Esophagus squamous epithelium (tissue), 4 donors: Measurements from ENCODE around the gene VEPH1.

ENCODE experiments used
- POLR2A ChIP-seq, 4 donors: fragments of 450-650 bp; IDR thresholded peaks; one replicate each; pipeline ENCODE4 v1.6.1; 2017; ENCODE audit warnings: antibody characterized with exemption in 4 of 4, mild to moderate bottlenecking in 4 of 4, moderate library complexity in 3 of 4
- TF ChIP-seq, protein P1 (sequence below), 6 experiments: fragments of 450-650 bp in 4 of 6; fragments of 200-600 bp in 2 of 6; sonication (generic) in 2 of 6; IDR thresholded peaks; one replicate each; pipeline ENCODE4 v1.5.1; 2016 to 2019; ENCODE audit warnings: antibody characterized with exemption in 6 of 6, mild to moderate bottlenecking in 4 of 6, moderate library complexity in 4 of 6

DNA sequence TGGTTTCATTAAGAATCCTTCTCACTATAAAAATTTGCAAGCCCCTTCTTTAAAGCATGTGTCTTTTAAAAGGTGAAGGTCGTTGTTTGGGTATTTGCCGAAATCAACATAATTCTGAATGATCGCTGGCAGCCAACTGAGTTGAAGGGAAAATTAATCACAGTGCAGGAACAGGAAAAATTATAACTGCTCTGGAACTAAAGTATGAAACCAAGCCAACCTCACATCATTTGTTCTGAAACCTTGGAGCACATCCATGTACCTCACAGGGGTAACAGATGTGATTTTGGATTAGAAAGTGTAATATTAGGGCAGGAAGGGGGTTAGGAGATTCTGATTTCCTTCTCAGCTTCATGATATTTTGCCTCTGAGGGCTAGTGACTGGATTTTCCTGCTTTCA is 118.7 kb downstream of the VEPH1 start:
- TF ChIP-seq, protein P1, sequence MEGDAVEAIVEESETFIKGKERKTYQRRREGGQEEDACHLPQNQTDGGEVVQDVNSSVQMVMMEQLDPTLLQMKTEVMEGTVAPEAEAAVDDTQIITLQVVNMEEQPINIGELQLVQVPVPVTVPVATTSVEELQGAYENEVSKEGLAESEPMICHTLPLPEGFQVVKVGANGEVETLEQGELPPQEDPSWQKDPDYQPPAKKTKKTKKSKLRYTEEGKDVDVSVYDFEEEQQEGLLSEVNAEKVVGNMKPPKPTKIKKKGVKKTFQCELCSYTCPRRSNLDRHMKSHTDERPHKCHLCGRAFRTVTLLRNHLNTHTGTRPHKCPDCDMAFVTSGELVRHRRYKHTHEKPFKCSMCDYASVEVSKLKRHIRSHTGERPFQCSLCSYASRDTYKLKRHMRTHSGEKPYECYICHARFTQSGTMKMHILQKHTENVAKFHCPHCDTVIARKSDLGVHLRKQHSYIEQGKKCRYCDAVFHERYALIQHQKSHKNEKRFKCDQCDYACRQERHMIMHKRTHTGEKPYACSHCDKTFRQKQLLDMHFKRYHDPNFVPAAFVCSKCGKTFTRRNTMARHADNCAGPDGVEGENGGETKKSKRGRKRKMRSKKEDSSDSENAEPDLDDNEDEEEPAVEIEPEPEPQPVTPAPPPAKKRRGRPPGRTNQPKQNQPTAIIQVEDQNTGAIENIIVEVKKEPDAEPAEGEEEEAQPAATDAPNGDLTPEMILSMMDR (IDR thresholded peaks at IDR 0.05) = no peak
- TF ChIP-seq POLR2A (IDR thresholded peaks at IDR 0.05) = no peak
